HG02973 (cell line): ENCODE measurements around the gene SLC3A2.
"Not testable (repeated sequence)": the region's sequence is repeated elsewhere in the genome, so short reads cannot be mapped to it uniquely, and the experiment has no call there.

ENCODE experiments used
- ATAC-seq: cut with Tn5 transposase; IDR thresholded peaks from one replicate; pipeline ENCODE4 v1.9.1; 2021; ENCODE audit warnings: moderate library complexity; ENCODE audit not compliant: unreplicated experiment

Gene SLC3A2

DNA sequence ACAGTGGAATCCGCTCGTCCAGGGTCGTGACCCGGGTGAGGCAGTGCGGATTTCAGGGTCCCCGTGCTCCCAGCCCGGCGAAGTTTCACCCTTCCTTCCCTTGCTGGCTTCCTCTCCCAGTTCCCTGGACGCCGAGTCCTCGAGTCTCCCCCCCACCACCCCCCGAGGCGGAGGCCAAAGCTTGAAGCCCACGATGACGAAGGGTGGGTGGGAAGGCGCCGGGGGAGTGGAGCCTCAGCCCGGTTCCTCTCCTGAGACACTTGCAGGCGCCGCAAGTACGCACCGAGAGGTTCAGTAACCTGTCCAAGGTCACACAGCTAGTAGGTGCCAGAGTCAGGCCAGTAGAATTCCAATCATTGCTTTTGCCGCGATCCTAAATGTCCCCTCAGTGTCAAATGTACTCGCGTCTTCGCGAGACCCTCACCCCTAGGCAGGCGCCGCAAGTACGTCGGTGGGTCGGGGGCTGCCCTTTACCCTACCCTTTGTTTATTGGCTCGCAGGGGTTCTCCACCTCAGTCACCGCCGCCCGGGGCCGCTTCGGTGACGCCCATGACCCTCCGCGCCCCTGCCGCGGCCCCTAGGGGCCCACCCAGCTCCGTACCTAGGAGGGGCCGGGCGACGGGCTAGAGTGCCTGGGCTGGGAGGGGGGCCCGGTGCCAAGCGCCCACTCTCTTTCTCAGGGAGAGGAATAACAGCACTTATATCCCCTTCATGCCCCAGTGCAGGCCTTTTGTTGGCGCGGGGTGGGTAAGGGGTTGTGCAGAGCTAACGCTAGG is 46.2 kb downstream of the SLC3A2 start:
- no peak for ATAC-seq

- no peak for ATAC-seq
These were observed 47.3 kb downstream of the SLC3A2 start for GRCh38 chr11:62928011-62928410.

DNA sequence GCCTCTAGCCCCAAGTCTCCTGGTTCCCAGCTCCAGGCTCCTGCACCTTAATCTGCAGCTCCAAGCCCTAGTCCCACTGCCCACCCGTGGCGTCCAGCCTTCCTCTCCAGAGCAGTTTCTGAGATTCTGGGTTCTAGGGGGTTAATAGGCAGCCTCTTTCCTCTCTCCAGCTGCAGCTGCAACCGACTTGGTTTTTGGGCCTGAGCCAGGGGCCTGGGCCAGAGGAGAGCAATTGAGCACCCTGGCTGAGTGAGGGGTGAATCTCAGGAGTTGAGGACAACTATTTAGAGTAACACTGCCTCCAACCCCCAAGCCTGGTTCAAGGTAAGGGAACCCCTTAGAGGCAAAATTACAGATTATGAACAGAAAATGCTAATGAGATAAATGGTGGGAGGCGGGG is 49.5 kb downstream of the SLC3A2 start:
- no peak for ATAC-seq

DNA sequence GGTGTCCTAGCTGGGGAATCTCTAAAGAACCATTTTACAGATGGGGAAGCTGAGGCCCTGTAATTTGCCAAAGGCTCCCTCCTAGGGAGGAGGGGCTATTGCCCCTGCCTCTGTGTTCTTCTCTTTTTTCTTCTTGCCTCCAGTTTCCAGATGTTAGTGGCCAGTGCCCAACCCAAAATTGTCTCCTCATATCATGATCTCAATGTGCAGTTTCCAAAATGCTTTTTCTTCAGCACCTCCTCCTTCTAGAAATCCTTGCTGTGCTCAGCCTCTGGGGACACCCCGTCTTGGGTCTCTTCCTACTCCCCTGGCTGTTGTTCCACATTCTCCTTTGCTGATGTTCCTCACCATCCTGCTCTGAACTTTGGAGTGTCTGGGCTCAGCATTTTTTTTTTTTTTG is 50.0 kb downstream of the SLC3A2 start:
- no peak for ATAC-seq

DNA sequence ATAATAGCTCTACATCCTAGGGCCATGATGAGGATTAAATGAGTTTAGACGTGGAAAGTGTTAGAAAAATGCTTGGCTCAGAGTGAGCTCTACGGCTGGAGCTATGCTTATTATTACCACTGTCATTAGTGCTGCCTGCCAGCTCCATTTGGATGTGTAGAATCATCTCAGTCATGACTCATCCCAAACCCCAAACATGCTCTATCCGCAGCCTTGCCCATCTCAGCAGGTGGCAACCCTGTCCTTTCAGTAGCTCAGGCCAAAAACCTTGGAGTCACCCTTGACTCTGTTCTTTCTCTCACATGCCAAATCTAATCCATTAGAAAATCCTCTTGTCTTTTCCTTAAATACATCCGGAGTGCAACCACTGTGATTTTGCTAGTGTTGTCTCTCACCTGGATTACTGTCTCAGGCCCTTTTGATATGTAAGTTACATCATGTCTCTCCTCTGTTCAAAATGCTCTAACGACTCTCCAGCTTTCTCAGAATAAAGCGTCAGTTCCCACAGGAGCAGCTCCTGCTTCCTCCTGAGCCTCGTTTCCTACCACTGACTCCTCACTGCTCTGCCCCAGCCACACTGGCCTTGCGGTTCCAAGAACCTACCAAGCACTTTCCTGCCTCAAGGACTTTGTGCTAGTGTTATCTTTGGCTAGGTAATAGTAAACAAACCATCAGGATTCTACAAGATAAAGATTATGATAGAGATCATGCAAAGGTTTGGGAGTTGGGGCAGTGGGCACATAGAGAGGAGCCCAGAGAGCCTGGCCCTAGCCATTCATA is 51.0 kb downstream of the SLC3A2 start:
- no peak for ATAC-seq

GRCh38 chr11:62933285-62933684 is 52.6 kb downstream of the SLC3A2 start:
- ATAC-seq = no peak

GRCh38 chr11:62933750-62934495 is 53.2 kb downstream of the SLC3A2 start:
- ATAC-seq = no peak

DNA sequence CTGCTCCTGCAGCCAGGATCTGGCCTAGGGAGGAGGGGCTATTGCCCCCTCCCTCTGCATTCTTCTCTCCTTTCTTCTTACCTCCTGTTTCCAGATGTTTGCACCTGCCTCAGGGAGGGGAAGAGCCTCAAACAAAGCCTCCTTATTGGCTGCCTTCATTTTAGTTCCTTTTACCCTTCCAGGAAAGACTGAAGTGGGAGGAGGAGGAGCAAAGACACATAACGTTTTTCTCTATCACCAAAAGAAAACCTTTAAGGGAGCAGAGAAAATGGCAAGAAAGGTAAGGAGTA is 53.7 kb downstream of the SLC3A2 start:
- no peak for ATAC-seq

DNA sequence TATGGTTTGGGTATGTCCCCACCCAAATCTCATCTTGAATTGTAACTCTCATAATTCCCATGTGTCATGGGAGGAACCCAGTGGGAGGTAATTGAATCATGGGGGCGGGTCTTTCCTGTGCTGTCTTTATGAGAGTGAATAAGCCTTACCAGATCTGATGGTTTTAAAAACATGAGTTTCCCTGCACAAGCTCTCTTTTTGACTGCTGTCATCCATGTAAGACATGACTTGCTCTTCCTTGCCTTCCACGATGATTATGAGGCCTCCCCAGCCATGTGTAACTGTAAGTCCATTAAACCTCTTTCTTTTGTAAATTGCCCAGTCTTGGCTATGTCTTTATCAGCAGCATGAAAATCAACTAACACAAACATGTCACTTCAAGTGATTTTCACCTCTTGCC is 56.8 kb downstream of the SLC3A2 start:
- not testable (repeated sequence) for ATAC-seq
